HEK293 (cell line): ENCODE results near the gene TAGAP.

Source experiments
- CTCF ChIP-seq: fragments of 450-650 bp; formaldehyde crosslinking; IDR thresholded peaks from 2 replicates; pipeline ENCODE4 v1.5.1; 2016; ENCODE audit warnings: missing biosample characterization, missing genetic modification characterization
- ZNF121 ChIP-seq: fragments of 450-650 bp; formaldehyde crosslinking; IDR thresholded peaks from 2 replicates; pipeline ENCODE4 v1.5.1; 2016; ENCODE audit warnings: missing biosample characterization, missing genetic modification characterization

DNA sequence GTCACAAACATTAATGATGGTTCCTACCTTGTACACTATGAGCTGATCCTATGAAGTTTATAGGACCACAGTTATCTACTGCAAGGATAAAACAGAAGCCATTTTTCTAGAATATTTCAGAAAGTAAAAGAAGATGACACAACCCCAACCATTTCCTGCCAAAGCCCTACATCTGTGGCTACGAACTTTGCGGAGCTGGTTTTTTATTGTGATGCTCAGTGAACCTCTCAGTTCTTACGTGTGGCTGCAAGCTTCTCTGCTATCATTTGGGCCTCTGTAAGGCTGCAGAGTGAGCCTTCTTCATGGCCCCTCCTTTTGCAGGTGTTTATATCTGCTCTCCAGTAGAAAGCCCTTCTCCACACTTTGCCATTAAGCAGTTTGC, 17.8 kb upstream of the TAGAP start:
- TF ChIP-seq ZNF121 (tag by site-specific recombination) (no peak), CTCF (tag by site-specific recombination) (no peak)
